ENCODE results near the gene HOXD12.

HOXD12 gene

DNA sequence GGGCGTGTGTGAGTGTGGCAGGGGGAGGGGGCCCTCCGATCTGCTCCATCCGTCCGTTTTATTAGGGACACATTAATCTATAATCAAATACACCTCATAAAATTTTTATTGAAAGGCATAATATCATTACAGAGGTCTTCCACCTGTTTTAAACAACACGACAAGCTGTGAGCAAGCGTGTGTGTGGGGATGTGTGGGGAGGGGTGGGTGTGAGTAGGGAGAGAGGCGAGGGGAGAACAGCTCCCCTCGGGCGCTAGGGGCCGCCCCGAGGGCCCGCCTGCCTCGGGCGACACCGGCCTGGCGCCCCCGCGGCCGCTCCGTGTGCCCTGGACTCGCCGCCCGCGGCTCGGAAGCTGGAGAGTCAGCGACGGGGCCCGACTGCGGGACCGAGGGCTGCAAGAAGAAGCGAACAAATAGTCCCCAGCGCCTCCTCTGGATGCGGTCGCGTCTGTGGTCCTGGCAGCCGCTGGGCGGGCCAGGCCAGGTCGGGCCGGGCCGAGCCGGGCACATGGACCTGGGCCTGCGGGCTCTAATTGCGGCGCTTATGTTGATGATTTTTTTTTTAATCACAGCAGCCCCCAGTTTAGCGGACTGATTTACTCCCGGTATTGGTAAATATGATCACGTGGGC, 22.6 kb downstream of the HOXD12 start:
- Histone ChIP-seq H3K9me3 (ENCODE audit: insufficient read depth, low read depth, low read length) (peaks cover 7% of the 10 kb centered on the region; the same call in 1 of the 2 replicates), H3K9ac (ENCODE audit: low read depth, low read length) (no peak overlapping the region), H3K36me3 (ENCODE audit: insufficient read depth, low read depth, low read length) (no peaks in the 10 kb centered on the region), H3K27me3 (ENCODE audit: insufficient read depth, low read length) (peaks cover 100% of the 10 kb centered on the region), H3K4me1 (ENCODE audit: insufficient read depth, low read length) (no peaks in the 10 kb centered on the region), H3K27ac (ENCODE audit: low read length) (no peak overlapping the region), H3K4me3 (ENCODE audit: low read length) (peak overlapping the region; percentile 31; the same call in 1 of the 2 replicates)

DNA sequence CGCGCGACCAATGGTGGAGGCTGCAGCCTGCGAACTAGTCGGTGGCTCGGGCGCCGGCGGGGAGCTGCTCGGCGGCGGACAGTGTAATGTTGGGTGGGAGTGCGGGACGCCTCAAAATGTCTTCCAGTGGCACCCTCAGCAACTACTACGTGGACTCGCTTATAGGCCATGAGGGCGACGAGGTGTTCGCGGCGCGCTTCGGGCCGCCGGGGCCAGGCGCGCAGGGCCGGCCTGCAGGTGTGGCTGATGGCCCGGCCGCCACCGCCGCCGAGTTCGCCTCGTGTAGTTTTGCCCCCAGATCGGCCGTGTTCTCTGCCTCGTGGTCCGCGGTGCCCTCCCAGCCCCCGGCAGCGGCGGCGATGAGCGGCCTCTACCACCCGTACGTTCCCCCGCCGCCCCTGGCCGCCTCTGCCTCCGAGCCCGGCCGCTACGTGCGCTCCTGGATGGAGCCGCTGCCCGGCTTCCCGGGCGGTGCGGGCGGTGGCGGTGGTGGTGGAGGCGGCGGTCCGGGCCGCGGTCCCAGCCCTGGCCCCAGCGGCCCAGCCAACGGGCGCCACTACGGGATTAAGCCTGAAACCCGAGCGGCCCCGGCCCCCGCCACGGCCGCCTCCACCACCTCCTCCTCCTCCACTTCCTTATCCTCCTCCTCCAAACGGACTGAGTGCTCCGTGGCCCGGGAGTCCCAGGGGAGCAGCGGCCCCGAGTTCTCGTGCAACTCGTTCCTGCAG, 23.3 kb downstream of the HOXD12 start, which contains the start of gene HOXD9:
Gene HOXD9 (plus strand): TSS at position 37 of the 728 bp plus-strand sequence. CDS start 50 bp downstream, at position 87.
- Histone ChIP-seq H3K27ac (ENCODE audit: low read length) (no peak within 1 kb of the TSS), H3K27me3 (ENCODE audit: insufficient read depth, low read length) (peaks cover 100% of the 10 kb centered on the region), H3K9me3 (ENCODE audit: insufficient read depth, low read depth, low read length) (peaks cover 7% of the 10 kb centered on the region; the same call in 1 of the 2 replicates), H3K4me1 (ENCODE audit: insufficient read depth, low read length) (no peaks in the 10 kb centered on the region), H3K4me3 (ENCODE audit: low read length) (peak within 1 kb of the TSS; percentile 31; the same call in 1 of the 2 replicates), H3K36me3 (ENCODE audit: insufficient read depth, low read depth, low read length) (no peaks in the 10 kb centered on the region), H3K9ac (ENCODE audit: low read depth, low read length) (no peak within 1 kb of the TSS)

DNA sequence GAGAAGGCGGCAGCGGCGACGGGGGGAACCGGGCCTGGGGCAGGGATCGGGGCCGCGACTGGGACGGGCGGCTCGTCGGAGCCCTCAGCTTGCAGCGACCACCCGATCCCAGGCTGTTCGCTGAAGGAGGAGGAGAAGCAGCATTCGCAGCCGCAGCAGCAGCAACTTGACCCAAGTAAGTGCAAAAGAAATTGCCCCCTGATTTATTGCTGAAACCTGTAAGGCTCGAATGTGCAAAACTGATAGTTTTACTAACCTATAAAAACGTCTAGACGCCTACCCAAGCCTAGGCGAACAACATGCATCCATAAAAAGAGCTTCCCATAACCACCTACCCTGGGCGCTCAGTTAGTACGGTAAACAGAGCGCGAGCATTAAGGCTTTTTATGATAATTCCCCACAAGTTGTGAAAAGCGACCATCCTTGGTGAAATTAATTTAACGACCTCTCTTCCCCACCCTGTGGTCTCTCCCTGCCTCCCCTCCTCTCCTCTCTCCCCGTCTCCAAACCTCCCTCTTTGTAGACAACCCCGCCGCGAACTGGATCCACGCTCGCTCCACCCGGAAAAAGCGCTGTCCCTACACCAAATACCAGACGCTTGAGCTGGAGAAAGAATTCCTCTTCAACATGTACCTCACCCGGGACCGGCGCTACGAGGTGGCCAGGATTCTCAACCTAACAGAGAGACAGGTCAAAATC, 24.0 kb downstream of the HOXD12 start:
- no peak overlapping the region for H3K9ac ChIP-seq (ENCODE audit: low read depth, low read length)
- peaks cover 100% of the 10 kb centered on the region for H3K27me3 ChIP-seq (ENCODE audit: insufficient read depth, low read length)
- H3K4me3 ChIP-seq (ENCODE audit: low read length) = no peak overlapping the region
- H3K4me1 ChIP-seq (ENCODE audit: insufficient read depth, low read length) = no peaks in the 10 kb centered on the region
- no peak overlapping the region for H3K27ac ChIP-seq (ENCODE audit: low read length)
- H3K9me3 ChIP-seq (ENCODE audit: insufficient read depth, low read depth, low read length) = peaks cover 7% of the 10 kb centered on the region; the same call in 1 of the 2 replicates
- no peaks in the 10 kb centered on the region for H3K36me3 ChIP-seq (ENCODE audit: insufficient read depth, low read depth, low read length)

DNA sequence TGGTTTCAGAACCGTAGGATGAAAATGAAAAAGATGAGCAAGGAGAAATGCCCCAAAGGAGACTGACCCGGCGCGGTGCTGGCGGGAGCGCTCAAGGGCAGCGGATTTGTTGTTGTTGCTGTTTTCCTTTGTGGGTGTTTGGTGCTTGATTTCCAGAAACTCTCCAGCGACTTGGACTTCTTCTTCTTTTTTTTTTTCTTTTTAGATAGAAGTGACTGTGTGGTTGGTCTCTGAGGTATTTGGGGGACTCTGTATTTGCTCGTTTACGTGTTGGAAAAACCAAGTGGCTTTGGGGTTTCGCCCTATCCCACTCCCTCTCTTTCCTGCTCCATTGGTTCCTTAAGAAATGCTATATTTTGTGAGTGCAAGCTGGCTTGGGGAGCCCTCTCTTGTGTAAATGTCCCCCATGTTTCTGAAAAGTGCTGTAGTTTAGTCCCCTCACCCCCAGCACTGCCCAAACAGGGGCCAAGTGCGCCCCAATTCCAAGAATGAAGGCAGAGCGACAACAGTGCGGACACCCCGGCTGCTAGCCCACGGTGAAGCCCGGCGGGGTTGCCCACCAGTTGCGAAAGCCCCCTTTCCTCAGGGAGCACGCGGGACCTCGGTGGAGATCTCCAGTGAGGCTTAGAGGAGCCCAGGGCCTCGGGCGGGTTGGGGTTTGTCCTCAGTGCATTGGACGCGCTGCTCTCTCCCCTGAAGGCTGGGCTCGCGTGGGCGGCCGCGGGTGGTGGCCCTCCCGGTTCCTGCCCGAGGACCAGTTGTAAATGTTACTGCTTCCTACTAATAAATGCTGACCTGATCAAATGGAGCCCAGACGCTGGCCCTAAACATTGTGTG, 24.7 kb downstream of the HOXD12 start:
- peaks cover 7% of the 10 kb centered on the region; the same call in 1 of the 2 replicates for H3K9me3 ChIP-seq (ENCODE audit: insufficient read depth, low read depth, low read length)
- no peak overlapping the region for H3K9ac ChIP-seq (ENCODE audit: low read depth, low read length)
- no peak overlapping the region for H3K4me3 ChIP-seq (ENCODE audit: low read length)
- H3K27ac ChIP-seq (ENCODE audit: low read length) = no peak overlapping the region
- no peaks in the 10 kb centered on the region for H3K36me3 ChIP-seq (ENCODE audit: insufficient read depth, low read depth, low read length)
- H3K27me3 ChIP-seq (ENCODE audit: insufficient read depth, low read length) = peaks cover 100% of the 10 kb centered on the region
- no peaks in the 10 kb centered on the region for H3K4me1 ChIP-seq (ENCODE audit: insufficient read depth, low read length)

DNA sequence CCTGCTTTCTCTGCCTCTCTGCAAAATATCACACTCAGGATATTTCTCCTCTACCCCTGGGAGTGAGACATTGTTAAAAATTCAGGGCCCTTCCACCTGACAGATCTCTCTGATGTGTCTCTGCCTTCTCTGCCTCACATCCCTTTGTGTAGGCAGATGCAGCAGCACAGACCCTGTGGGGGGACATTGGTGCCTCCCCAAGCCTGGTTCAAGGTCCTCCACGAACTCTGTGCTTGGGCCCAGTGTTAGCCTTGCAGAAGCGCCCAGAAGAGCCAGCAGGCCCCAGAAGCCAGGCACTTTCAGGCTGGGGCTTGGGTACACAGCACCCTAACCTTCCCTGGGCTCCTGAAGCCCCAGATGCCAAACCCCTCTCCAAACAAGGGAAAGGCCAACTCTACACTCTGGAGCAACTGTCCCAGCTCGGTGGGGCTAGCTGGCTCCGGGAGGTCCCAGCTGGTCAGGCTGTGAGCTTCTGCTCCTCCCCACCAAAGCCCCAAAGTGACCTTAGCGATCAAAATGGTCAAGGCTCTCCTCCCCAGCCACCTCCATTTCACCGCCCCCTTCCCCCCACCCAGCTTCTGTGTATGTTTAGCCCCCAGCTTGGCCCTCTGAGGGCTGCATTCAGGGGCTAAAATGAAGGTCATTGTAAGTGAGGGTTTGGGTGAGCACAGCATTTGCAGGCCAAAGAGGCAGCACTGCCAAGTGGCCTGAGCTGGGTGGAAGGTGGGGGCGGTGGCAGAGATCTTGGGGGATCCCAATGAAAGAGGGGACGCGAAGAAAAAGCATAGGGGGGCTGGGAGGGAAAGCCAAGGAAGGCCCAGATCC, 25.6 kb downstream of the HOXD12 start:
- no peak overlapping the region for H3K27ac ChIP-seq (ENCODE audit: low read length)
- H3K4me3 ChIP-seq (ENCODE audit: low read length) = no peak overlapping the region
- H3K9me3 ChIP-seq (ENCODE audit: insufficient read depth, low read depth, low read length) = peaks cover 7% of the 10 kb centered on the region; the same call in 1 of the 2 replicates
- no peaks in the 10 kb centered on the region for H3K36me3 ChIP-seq (ENCODE audit: insufficient read depth, low read depth, low read length)
- peaks cover 100% of the 10 kb centered on the region for H3K27me3 ChIP-seq (ENCODE audit: insufficient read depth, low read length)
- H3K4me1 ChIP-seq (ENCODE audit: insufficient read depth, low read length) = no peaks in the 10 kb centered on the region
- H3K9ac ChIP-seq (ENCODE audit: low read depth, low read length) = no peak overlapping the region

DNA sequence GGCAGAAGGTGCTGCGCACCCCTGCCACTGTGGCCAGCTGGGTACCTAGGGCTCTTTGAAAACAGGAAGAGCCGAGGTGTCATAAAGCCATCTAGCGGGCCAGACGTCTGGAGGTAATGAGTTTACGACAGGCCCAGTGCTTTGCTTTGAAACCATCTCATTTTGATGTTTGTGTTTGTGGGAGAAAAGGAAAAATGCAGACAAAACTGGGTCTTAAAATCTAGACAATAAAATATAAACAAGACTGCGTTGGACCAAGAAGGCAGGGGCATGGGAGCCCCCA, 26.1 kb downstream of the HOXD12 start:
- no peaks in the 10 kb centered on the region for H3K4me1 ChIP-seq (ENCODE audit: insufficient read depth, low read length)
- H3K9ac ChIP-seq (ENCODE audit: low read depth, low read length) = no peak overlapping the region
- H3K36me3 ChIP-seq (ENCODE audit: insufficient read depth, low read depth, low read length) = no peaks in the 10 kb centered on the region
- H3K9me3 ChIP-seq (ENCODE audit: insufficient read depth, low read depth, low read length) = peaks cover 8% of the 10 kb centered on the region; the same call in 1 of the 2 replicates
- peaks cover 100% of the 10 kb centered on the region for H3K27me3 ChIP-seq (ENCODE audit: insufficient read depth, low read length)
- no peak overlapping the region for H3K27ac ChIP-seq (ENCODE audit: low read length)
- no peak overlapping the region for H3K4me3 ChIP-seq (ENCODE audit: low read length)

DNA sequence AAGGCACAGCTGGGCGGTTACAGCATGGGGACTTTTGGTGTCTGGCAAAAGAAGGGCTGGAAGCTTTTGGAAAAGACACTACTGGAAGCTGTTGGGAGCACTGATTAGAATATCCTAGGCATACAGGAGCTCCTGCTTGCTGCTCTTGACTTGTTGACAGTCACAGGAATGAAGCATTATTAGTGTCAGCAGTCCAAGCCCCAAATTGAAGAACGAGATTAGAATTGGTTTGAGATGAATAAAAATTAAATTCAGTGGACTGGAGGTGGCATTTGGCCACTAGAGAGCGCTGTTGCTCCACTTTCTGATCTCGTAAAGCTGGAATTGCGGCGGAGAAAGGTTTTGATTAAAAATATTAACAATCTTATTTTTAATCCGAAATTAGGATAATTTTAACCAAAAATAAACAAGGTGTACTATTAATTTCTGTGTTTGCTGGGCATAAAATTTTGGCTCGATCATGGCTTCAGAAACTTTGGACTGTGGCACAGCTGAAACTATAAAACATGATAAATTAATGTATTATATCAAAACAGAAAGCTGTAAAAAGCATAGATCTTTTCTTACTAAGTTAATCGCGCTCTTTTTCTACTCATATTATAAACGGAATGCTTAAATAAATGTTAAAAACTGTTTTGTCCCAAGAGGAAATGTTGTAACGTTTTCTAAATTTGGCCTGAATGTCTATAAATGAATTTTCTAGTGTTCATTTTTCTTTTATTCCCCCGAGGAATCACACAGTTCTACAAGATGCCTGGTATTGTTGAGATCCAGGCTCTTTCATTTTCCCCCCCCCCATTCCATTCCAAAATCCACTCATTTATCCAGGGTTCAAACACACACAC, 27.6 kb downstream of the HOXD12 start:
- Histone ChIP-seq H3K4me3 (ENCODE audit: low read length) (no peak overlapping the region), H3K36me3 (ENCODE audit: insufficient read depth, low read depth, low read length) (no peaks in the 10 kb centered on the region), H3K27ac (ENCODE audit: low read length) (no peak overlapping the region), H3K4me1 (ENCODE audit: insufficient read depth, low read length) (no peaks in the 10 kb centered on the region; the same call in 1 of the 2 replicates), H3K9ac (ENCODE audit: low read depth, low read length) (no peak overlapping the region), H3K27me3 (ENCODE audit: insufficient read depth, low read length) (peaks cover 100% of the 10 kb centered on the region), H3K9me3 (ENCODE audit: insufficient read depth, low read depth, low read length) (peaks cover 9% of the 10 kb centered on the region; the same call in 1 of the 2 replicates)

DNA sequence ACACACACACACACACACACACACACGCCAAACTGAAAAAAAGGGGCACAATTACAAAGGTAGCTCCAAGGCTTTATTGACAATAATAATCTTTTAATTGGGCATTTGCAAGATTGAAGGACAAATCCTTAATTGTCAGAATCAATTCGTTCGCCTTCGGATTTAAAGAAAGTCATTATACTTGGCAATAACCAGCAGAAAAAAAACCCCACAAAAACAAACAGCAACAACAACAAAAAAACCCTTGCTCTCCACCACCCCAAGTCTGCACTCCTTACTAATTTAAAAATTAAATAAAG, 28.1 kb downstream of the HOXD12 start:
- Histone ChIP-seq H3K27ac (ENCODE audit: low read length) (no peak overlapping the region), H3K9ac (ENCODE audit: low read depth, low read length) (no peak overlapping the region), H3K9me3 (ENCODE audit: insufficient read depth, low read depth, low read length) (peaks cover 9% of the 10 kb centered on the region; the same call in 1 of the 2 replicates), H3K4me3 (ENCODE audit: low read length) (no peak overlapping the region), H3K27me3 (ENCODE audit: insufficient read depth, low read length) (peaks cover 100% of the 10 kb centered on the region), H3K4me1 (ENCODE audit: insufficient read depth, low read length) (no peaks in the 10 kb centered on the region; the same call in 1 of the 2 replicates), H3K36me3 (ENCODE audit: insufficient read depth, low read depth, low read length) (no peaks in the 10 kb centered on the region)

DNA sequence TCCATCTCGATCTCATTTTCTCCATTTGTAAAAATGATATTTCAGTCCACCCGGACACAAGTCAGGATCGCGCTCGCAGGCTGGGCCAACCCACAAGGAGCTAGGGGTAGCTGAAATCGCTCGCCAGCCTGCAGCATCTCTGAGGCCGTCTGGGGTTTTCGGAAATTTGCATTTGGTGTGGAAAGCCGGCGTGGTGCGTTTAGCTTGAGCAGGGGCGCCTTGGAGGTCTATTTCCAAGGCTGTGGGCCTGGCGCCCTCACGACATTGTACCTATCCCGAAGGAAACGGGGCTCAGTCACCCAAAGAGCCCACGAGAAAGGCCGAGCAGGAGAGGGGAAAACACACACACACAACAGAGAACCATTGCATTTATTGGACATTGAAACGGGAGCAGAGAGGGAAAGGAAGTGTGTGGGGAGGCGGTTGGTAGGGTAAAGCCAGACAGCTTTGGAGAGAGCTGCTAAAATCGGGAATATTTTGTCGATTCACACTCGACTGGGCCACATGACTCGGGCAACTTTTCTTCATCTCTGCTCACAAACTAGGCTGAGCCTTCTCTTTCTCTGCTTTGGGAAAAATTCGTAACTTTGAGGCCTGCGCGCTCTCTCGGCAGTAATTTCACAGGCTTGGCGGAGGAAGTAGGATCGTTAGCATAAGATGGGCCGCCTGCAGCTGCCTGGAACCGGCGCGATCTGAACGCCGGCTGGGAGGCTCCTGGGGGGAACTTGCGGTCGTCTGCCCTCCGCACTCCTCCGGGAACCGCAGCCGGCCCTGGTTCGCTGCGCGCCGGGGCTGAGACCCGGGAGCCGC, 28.8 kb downstream of the HOXD12 start:
- Histone ChIP-seq H3K9ac (ENCODE audit: low read depth, low read length) (no peak overlapping the region), H3K9me3 (ENCODE audit: insufficient read depth, low read depth, low read length) (peaks cover 7% of the 10 kb centered on the region; the same call in 1 of the 2 replicates), H3K36me3 (ENCODE audit: insufficient read depth, low read depth, low read length) (no peaks in the 10 kb centered on the region), H3K27ac (ENCODE audit: low read length) (no peak overlapping the region), H3K4me3 (ENCODE audit: low read length) (0 out of 2 replicates have a peak overlapping the region, but pooled peaks have one; percentile 6), H3K27me3 (ENCODE audit: insufficient read depth, low read length) (peaks cover 100% of the 10 kb centered on the region), H3K4me1 (ENCODE audit: insufficient read depth, low read length) (no peaks in the 10 kb centered on the region; the same call in 1 of the 2 replicates)
